NK-92 (cell line): ENCODE measurements around the gene APOB.

Experiments
- DNase-seq: peaks from one replicate; lab custom pipeline; 2025; ENCODE audit not compliant: unreplicated experiment; lab: John Stamatoyannopoulos, UW

Gene APOB

DNA sequence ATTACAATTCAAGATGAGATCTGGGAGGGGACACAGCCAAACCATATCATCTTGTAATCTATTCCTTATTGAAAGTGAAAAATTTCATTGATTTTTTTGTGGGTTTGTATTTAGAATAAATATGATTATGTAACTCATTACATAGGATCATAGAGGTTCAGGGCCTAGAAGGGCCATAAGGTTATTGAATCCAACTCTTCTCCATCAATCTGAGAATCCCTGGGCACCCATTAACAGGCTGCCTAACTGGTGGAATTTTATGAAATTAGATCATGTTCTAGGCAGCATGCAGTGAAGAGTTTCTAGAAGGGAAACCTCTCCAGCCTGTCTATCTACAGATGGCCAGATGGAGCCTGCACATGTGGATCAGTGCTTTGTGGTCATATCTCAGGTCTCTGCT lies 6.3 kb upstream of the APOB start:
- DNase-seq, result no peak

GRCh38 chr2:21047141-21048009 lies 3.5 kb upstream of the APOB start:
- DNase-seq, result no peak

- no peak for DNase-seq
These were observed 2.6 kb upstream of the APOB start for GRCh38 chr2:21046506-21046905.

DNA sequence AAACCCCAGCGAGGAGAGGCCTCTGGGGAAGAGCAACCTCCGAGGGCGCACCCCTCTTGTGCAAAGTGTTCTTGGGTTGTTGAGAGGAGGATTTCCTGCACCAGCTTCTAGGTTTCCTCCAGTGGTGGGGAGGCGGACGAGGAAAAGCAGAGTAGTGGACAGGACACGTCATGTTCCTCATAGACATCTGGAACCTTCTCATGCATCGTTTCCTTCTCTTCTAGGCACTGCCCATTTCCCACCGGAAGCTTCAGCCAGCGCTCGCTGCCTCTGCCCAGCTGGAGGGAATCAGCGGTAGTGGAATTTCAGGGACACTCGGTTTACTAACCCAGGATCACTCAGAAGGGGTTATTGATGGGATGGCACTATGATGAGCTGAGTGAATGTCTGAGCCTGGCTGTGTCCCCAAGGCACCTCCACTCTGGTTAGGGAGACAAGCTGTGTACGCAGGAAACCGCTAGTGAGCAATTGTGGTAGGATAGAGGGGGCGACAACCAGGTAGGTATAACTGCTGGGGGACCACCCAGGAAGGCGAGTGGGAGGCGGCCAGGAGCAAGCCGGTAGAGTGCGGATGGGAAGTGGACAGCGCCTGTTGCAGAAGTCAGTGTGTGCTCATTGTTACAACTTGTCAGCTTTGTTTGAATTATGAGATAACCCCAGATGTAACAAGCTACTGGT lies 960 bp upstream of the APOB start:
- no peak for DNase-seq

DNA sequence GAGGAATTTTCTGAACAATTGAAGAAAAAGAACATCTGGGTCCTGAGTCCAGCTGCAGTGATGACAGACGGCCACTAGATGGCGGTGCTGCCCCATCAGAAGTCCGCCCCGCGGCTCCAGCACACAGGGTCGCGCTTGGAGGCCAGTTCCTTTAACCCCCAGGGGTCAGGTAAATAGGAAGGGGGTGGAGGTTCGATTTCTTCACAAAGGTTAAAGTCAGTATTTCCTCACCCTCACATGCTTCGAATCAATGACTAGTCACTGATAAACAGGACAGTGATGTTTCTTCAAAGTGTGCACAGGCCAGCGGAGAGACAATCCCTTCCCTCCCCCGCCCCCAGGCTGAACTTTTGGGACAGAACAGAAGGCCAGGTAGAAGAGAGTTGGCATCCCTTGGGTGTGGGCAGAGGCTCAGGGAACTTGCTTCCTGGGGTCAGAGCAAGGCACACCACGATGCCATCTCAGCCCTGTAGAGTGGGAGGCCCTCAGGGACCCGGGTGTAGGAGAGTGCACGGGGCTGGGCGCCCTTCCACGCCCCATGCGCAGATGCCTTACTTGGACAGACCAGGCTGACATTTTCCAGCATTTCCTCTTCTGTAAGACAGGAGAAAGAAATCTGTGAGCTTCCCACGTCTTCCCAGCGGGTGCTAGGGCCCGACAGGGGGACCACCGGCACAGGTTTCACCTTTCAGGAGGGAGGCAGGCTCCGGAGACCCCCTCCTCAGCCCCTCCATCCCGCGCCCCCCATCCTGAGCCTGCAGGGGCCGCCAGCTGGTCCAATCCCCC lies 722 bp downstream of the APOB start:
- no peak for DNase-seq

GRCh38 chr2:21042708-21042957 lies 1.2 kb downstream of the APOB start:
- no peak for DNase-seq

GRCh38 chr2:21041943-21042707 lies 1.7 kb downstream of the APOB start:
- no peak for DNase-seq

GRCh38 chr2:21041462-21041861 lies 2.4 kb downstream of the APOB start:
- DNase-seq, result no peak

DNA sequence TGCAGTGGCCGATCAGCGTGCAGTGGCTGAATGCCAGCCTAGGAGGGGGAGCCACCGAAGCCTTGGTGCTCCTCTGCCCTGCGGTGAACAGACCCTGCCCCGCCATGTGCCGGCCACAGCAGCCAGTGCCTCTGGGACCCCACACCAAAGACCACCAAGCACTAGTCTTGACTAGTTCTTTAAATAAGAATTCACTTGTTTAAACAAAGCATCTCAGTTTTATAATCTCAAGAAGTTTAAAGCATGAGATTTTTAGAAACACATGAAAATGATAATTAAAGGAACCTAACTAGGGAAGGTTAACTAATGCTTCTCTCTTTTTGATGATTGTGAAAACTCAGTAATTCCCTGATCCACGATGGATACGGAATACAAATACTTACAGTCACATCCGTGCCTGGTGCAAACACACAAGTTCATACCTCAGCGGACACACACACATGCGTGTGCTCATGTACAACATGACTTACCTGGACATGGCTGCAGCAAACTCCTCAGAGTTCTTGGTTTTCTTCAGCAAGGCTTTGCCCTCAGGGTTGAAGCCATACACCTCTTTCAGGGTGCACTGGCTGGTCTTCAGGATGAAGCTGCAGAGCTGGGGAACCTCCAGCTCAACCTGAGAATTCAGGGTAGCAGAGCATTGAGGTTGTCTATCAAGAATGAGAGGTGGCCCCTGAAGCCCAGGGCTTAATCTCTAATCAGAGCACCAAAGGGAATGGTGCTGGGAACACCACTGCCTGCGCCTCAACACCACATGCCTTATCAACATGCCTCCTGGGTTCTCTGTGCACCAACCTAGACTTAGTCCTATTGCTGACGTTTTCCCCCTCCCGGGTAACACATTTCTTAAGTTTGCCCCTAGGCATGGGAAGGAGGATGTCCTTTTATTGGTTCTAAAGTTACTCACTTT lies 3.1 kb downstream of the APOB start:
- DNase-seq, result no peak

GRCh38 chr2:21039979-21040467 lies 3.9 kb downstream of the APOB start:
- DNase-seq, result no peak

DNA sequence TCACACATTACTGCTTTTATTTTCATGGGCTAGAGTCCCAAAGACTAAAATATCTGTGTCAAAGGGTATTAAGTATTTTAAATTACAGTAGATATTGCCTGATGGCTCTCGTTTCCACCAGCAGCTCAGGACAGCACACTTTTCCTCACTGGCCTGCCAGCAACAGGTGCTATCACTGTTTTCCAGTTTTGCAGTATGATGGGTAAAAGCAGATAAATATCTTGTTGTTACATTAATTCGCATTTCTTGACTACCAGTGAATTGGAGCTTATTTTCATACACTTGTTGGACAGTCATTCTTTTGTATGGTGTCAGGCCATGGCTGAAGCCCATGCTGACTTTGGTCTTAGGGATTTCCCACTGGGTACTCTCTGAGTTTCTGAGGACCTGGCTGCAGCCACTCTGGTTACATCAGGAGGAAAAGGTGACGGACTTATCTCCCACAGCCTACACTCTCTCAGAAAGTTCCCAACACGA lies 4.8 kb downstream of the APOB start:
- no peak for DNase-seq

DNA sequence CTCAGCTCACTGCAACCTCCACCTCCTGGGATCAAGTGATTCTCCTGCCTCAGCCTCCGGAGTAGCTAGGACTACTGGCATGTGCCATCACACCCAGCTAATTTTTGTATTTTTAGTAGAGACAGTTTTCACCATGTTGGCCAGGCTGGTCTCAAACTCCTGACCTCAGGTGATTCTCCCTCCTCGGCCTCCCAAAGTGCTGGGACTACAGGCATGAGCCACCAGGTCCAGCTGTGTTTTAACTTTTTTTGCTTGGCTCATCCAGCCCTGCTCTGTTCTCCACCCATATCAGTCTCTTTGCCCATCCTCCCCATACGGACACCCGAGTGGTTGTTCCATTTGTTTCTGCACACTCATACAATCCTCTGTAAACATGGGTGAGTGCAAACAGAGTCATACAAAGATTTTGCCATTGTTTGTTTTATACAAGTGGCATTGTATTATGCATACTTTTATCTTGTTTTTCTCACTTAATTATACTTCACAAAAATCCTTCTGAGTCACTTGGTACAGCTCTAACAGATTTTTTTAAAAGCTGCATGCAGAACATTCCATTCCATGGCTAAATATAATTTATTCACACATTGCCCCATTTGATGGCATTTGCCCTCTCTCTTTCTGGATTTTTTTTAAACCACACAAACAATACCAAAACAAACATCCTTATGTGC lies 5.3 kb downstream of the APOB start:
- DNase-seq, result no peak

DNA sequence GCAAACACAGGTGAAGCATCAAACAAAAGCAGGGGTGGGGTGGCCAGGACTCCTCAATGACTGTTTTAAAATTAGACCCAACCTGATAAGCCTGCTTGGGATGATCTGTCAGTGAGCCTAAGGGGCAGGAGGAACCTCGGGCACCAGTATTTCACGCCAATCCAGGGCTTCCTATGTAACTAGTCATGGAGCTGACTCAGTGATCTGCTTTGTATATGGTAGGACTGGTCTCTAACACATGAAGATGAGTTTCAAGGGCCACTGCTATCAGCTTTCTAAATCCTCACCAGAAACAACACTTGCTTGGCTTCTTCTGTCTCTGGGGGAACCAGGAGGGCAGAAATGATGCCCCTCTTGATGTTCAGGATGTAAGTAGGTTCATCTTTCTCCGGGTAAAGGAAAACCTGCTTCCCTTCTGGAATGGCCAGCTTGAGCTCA lies 6.2 kb downstream of the APOB start:
- DNase-seq, result no peak

GRCh38 chr2:21036708-21037670 lies 6.9 kb downstream of the APOB start:
- DNase-seq, result no peak

DNA sequence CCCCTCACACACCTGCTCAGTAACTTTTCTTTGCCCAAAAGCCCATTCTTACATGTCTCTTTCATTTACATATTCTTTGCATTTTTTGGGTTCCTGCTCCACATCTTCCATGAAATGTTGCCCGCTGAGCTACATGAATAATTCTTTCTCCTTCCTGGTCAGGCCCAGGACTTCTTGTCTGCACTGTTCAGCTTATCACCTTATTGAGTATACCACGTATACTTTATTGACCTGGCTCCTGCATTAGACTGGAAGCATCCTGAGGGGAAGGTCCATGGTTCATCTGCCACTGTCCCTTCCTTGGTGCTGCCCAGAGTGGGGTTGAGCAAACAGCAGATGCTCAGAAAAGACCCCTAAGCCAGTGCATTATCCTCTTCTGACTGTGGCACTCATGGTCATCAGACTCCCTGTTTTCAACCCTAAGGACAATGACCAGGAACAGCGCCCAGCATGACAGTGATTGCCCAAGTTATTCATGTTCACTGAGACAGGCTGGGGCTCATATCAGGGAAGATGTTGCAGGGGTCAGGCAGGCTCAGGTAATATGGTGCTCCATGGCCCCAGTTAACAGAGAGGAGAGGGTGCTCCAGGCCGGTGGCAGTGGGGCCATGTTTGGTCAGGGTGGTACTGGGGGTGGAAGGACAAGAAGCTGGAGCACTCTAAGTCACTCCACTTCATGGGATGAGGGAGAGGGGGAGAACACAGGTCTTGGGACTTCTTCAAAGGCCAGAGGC lies 7.7 kb downstream of the APOB start:
- no peak for DNase-seq

DNA sequence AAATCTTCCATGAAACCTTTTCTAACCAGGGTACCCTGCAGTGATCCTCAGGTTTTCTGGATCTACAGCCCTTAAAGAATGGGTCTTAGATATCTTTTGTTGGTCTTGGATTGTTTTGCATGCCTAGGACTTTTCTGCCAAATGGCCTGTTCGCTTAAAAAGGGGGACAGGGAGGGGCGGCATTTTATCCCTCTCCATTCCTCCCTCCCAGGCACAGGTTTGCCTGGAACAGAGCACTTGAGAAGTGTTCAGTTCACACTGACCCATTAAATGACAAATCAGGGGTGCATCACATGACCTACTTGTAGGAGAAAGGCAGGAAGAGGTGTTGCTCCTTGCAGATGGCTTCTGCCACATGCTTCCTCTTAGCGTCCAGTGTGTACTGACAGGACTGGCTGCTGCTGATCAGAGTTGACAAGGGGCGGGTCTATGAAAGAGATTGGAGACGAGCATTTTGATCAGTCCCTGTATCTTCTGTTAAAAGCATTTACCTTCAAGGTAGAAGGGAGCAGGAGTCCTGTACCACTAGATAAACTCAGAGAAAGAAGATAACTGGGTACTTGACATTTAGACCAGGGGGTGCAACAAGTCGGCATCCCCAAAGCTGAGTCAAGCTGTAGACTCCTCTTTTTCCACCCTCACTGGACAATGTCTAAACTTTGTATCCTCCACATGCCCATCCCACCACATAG lies 8.4 kb downstream of the APOB start:
- DNase-seq, result no peak

GRCh38 chr2:21034972-21035279 lies 8.9 kb downstream of the APOB start:
- DNase-seq, result no peak
